ENCODE results near the gene C2CD3. TPM values are rescaled to one million over a fixed set of nuclear protein-coding genes. Genes with fewer than 3 reads are reported as not detected.

Gene C2CD3
- total and polyA plus RNA-seq, 9 of the 15 experiments (the other 6 are each of a cell fraction or from before 2014, with no cell fraction given), result 4.4 to 20.2 (median 15.4) TPM

DNA sequence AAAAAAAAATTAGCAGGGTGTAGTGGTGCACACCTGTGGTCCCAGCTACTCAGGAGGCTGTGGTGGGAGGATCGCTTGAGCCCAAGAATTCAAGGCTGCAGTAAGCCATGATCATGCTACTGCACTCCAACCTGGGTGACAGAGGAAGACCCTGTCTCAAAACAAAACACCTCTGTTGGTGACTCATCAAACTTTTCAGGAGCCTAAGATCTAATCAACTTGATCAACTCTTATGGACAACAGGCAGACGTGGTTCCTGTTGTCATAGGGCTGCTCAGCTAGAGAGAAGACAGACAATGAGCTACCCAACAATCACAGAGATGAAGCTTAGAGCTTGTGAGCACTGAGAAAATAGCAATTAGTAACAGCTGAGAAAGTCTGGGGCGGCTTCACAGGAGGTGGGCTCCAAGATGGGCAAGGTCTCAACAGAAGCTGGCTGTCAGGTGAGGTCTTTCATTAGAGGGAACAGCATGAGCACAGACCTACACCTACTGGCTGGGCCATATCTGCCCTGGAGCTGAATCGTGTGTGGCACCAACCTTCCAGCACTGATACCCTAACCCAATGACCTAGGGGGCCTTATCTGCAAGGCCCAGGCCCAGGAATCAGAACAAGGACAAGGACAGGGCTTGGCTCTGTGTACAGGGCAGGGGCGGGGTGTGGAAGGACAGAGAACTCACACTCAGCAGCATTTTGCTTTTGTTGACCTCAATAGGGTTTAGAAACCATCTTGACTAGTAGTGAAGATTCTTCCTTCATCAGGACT lies 154.7 kb downstream of the C2CD3 start (continued):
- TF ChIP-seq ATF1 (CRISPR knock-in tag; IDR thresholded peaks at IDR 0.05), result no peak
- TF ChIP-seq ATF1 (tag; IDR thresholded peaks at IDR 0.05), result 0 out of 2 replicates have a peak, but pooled peaks have one; percentile 32
- TF ChIP-seq, protein P1, sequence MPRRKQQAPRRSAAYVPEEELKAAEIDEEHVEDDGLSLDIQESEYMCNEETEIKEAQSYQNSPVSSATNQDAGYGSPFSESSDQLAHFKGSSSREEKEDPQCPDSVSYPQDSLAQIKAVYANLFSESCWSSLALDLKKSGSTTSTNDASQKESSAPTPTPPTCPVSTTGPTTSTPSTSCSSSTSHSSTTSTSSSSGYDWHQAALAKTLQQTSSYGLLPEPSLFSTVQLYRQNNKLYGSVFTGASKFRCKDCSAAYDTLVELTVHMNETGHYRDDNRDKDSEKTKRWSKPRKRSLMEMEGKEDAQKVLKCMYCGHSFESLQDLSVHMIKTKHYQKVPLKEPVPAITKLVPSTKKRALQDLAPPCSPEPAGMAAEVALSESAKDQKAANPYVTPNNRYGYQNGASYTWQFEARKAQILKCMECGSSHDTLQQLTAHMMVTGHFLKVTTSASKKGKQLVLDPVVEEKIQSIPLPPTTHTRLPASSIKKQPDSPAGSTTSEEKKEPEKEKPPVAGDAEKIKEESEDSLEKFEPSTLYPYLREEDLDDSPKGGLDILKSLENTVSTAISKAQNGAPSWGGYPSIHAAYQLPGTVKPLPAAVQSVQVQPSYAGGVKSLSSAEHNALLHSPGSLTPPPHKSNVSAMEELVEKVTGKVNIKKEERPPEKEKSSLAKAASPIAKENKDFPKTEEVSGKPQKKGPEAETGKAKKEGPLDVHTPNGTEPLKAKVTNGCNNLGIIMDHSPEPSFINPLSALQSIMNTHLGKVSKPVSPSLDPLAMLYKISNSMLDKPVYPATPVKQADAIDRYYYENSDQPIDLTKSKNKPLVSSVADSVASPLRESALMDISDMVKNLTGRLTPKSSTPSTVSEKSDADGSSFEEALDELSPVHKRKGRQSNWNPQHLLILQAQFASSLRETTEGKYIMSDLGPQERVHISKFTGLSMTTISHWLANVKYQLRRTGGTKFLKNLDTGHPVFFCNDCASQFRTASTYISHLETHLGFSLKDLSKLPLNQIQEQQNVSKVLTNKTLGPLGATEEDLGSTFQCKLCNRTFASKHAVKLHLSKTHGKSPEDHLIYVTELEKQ (CRISPR knock-in tag; IDR thresholded peaks at IDR 0.05), result no peak
- peak; percentile 87 for TF ChIP-seq EP300 (IDR thresholded peaks at IDR 0.05; ENCODE audit: low read length)
- TF ChIP-seq SETDB1 (IDR thresholded peaks at IDR 0.05; ENCODE audit: low read length), result no peak
- no peak for TF ChIP-seq HNRNPK (IDR thresholded peaks at IDR 0.05; ENCODE audit: low read depth, low read length, poor library complexity, severe bottlenecking)
- no peak for TF ChIP-seq TBP (optimal IDR thresholded peaks at IDR 0.05; ENCODE audit: low read depth, low read length)
- TF ChIP-seq, protein P2, sequence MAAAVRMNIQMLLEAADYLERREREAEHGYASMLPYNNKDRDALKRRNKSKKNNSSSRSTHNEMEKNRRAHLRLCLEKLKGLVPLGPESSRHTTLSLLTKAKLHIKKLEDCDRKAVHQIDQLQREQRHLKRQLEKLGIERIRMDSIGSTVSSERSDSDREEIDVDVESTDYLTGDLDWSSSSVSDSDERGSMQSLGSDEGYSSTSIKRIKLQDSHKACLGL (CRISPR knock-in tag; IDR thresholded peaks at IDR 0.05; ENCODE audit: borderline replicate concordance, poor library complexity, severe bottlenecking), result no peak
- TF ChIP-seq E2F3 (CRISPR knock-in tag; IDR thresholded peaks at IDR 0.05), result no peak
- no peak for TF ChIP-seq ARNT (IDR thresholded peaks at IDR 0.05)
- no peak for TF ChIP-seq ERF (CRISPR knock-in tag; IDR thresholded peaks at IDR 0.05)
- TF ChIP-seq, protein P3, sequence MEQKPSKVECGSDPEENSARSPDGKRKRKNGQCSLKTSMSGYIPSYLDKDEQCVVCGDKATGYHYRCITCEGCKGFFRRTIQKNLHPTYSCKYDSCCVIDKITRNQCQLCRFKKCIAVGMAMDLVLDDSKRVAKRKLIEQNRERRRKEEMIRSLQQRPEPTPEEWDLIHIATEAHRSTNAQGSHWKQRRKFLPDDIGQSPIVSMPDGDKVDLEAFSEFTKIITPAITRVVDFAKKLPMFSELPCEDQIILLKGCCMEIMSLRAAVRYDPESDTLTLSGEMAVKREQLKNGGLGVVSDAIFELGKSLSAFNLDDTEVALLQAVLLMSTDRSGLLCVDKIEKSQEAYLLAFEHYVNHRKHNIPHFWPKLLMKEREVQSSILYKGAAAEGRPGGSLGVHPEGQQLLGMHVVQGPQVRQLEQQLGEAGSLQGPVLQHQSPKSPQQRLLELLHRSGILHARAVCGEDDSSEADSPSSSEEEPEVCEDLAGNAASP (IDR thresholded peaks at IDR 0.05), result no peak
- no peak for TF ChIP-seq ZNF644 (tag; IDR thresholded peaks at IDR 0.05; ENCODE audit: low read depth)
- no peak for TF ChIP-seq PPARD (CRISPR knock-in tag; IDR thresholded peaks at IDR 0.05)
- TF ChIP-seq PTTG1 (tag; IDR thresholded peaks at IDR 0.05; ENCODE audit: low read depth), result no peak
- TF ChIP-seq MTF1 (CRISPR knock-in tag; IDR thresholded peaks at IDR 0.05; ENCODE audit: borderline replicate concordance), result no peak
- peak; percentile 76 for TF ChIP-seq CXXC5 (CRISPR knock-in tag; IDR thresholded peaks at IDR 0.05)
- TF ChIP-seq FOSL1 (tag; conservative IDR thresholded peaks at IDR 0.05), result peak; percentile 53
- no peak for TF ChIP-seq ZNF24 (IDR thresholded peaks at IDR 0.05)
- no peak for TF ChIP-seq NFYB (IDR thresholded peaks at IDR 0.05; ENCODE audit: extremely low read depth, insufficient read length)
- TF ChIP-seq KDM2B (CRISPR knock-in tag; IDR thresholded peaks at IDR 0.05), result no peak
- TF ChIP-seq ZNF140 (CRISPR knock-in tag; IDR thresholded peaks at IDR 0.05), result no peak
- no peak for TF ChIP-seq U2AF1 (optimal IDR thresholded peaks at IDR 0.05; ENCODE audit: low read depth, low read length)
- TF ChIP-seq MTA2 (IDR thresholded peaks at IDR 0.05; ENCODE audit: low read depth), result peak; percentile 95
- TF ChIP-seq ZNF274 (IDR thresholded peaks at IDR 0.05; ENCODE audit: borderline replicate concordance, low read depth, low read length), result no peak
